ENCODE measurements around the gene DNM2.

DNM2 gene

GRCh38 chr19:10797541-10798256, 79.8 kb downstream of the DNM2 start:
- no peak for DNase-seq (ENCODE audit: low read depth)

GRCh38 chr19:10800488-10800887, 82.6 kb downstream of the DNM2 start:
- no peak for TF ChIP-seq CTCF (IDR thresholded peaks at IDR 0.05; ENCODE audit: low read depth, low read length, missing control alignments)
- H3K4me3 ChIP-seq (ENCODE audit: low read depth, low read length), result no peak overlapping the region
- DNase-seq (ENCODE audit: low read depth), result no peak
- in situ Hi-C loops (cut with HindIII; ENCODE audit: low sequenced_read_pairs), result no loop called here

More at GRCh38 chr19:10797541-10798256, 79.8 kb downstream of the DNM2 start:
- H3K4me3 ChIP-seq (ENCODE audit: low read depth, low read length), result no peak overlapping the region
- no peak for TF ChIP-seq CTCF (IDR thresholded peaks at IDR 0.05; ENCODE audit: low read depth, low read length, missing control alignments)
- in situ Hi-C loops (cut with HindIII; ENCODE audit: low sequenced_read_pairs), result no loop called here

GRCh38 chr19:10802479-10802878, 84.6 kb downstream of the DNM2 start:
- in situ Hi-C loops (cut with HindIII; ENCODE audit: low sequenced_read_pairs), result no loop called here
- DNase-seq (ENCODE audit: low read depth), result no peak

GRCh38 chr19:10803252-10803651, 85.4 kb downstream of the DNM2 start:
- in situ Hi-C loops (cut with HindIII; ENCODE audit: low sequenced_read_pairs), result no loop called here
- no peak for DNase-seq (ENCODE audit: low read depth)
- TF ChIP-seq CTCF (IDR thresholded peaks at IDR 0.05; ENCODE audit: low read depth, low read length, missing control alignments), result no peak
- no peak overlapping the region for H3K4me3 ChIP-seq (ENCODE audit: low read depth, low read length)

More at GRCh38 chr19:10802479-10802878, 84.6 kb downstream of the DNM2 start:
- no peak overlapping the region for H3K4me3 ChIP-seq (ENCODE audit: low read depth, low read length)
- TF ChIP-seq CTCF (IDR thresholded peaks at IDR 0.05; ENCODE audit: low read depth, low read length, missing control alignments), result no peak

GRCh38 chr19:10805065-10805757, 87.3 kb downstream of the DNM2 start:
- H3K4me3 ChIP-seq (ENCODE audit: low read depth, low read length), result no peak overlapping the region
- TF ChIP-seq CTCF (IDR thresholded peaks at IDR 0.05; ENCODE audit: low read depth, low read length, missing control alignments), result no peak
- DNase-seq (ENCODE audit: low read depth), result no peak
- in situ Hi-C loops (cut with HindIII; ENCODE audit: low sequenced_read_pairs), result no loop called here

GRCh38 chr19:10805758-10806247, 87.9 kb downstream of the DNM2 start:
- DNase-seq (ENCODE audit: low read depth), result no peak
- no peak for TF ChIP-seq CTCF (IDR thresholded peaks at IDR 0.05; ENCODE audit: low read depth, low read length, missing control alignments)
- in situ Hi-C loops (cut with HindIII; ENCODE audit: low sequenced_read_pairs), result no loop called here
- no peak overlapping the region for H3K4me3 ChIP-seq (ENCODE audit: low read depth, low read length)

Measured in astrocyte of the cerebellum (primary cell).